SH-SY5Y (cell line): ENCODE data around the gene TSC1.

Experiments
- GATA2 ChIP-seq: IDR thresholded peaks from 2 replicates; pipeline ENCODE4 v1.6.1; 2011; ENCODE audit warnings: mild to moderate bottlenecking, low read depth, low read length
- GATA3 ChIP-seq: IDR thresholded peaks from 2 replicates; pipeline ENCODE4 v1.6.1; 2011; ENCODE audit warnings: low read depth, mild to moderate bottlenecking, low read length, moderate library complexity

GRCh38 chr9:132855904-132856303 lies 88.5 kb downstream of the TSC1 start:
- TF ChIP-seq GATA2, result no peak
- TF ChIP-seq GATA3, result no peak
